GM21737 (cell line): ENCODE measurements around the gene RAD51B.
"Not testable (repeated sequence)": the region's sequence is repeated elsewhere in the genome, so short reads cannot be mapped to it uniquely, and the experiment has no call there.

Experiments
- ATAC-seq: cut with Tn5 transposase; IDR thresholded peaks from one replicate; pipeline ENCODE4 v1.9.1; 2021; ENCODE audit warnings: mild to moderate bottlenecking, moderate library complexity; ENCODE audit not compliant: unreplicated experiment

The RAD51B gene

DNA sequence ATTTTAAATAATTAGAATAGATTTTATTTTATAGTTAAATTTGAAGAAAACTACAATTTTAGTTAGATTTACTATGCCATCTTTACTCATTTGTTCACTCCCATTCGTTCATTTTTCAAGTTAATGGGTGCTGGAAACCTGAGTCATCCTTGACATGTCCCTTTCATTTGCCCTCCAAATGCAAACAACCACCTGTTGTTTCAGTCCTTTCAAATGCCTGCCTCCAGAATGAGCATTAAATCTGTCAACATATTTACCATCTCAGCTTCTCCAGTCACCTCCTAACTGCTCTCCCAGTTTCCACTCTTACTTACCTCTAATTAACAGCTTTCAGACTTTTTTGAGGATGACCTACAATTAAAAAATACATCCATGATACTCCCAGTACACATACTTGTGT lies 375.5 kb downstream of the RAD51B start:
- ATAC-seq: no peak

DNA sequence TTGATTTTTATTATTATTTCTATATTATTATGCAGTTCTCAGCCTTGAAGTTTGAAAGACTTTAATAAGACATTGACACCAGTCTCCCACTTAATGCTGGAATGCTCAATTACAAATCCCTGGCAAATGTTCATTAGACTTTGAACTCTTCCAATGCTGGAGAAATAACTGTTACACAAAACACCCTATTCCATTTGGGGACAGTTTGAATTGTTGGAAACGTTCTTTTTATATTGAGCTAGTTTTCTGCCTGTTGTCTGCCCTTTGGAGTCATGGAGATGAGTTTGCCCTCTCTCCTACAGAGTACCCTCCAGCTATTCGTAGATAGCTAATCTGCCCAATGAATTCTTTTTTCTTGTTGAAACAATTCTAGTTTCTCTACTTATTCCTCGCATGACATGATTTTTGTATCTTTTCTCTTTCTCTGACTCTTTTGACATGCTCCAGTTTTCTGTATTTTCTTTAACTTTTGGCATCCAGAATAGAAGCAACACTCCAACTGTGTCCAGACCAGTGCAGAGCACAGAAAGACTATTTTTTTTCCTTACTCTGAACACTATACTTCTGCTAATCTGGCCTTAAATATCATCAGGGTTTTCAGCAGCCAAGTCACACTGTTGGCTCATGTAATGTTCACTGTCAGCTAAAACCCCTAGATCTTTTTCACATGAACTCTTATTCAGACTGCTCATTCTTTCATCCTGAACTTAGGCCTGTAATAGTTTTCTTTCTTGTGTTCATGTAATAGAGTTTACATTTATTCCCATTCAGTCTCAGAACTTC lies 379.3 kb downstream of the RAD51B start:
- no peak for ATAC-seq

DNA sequence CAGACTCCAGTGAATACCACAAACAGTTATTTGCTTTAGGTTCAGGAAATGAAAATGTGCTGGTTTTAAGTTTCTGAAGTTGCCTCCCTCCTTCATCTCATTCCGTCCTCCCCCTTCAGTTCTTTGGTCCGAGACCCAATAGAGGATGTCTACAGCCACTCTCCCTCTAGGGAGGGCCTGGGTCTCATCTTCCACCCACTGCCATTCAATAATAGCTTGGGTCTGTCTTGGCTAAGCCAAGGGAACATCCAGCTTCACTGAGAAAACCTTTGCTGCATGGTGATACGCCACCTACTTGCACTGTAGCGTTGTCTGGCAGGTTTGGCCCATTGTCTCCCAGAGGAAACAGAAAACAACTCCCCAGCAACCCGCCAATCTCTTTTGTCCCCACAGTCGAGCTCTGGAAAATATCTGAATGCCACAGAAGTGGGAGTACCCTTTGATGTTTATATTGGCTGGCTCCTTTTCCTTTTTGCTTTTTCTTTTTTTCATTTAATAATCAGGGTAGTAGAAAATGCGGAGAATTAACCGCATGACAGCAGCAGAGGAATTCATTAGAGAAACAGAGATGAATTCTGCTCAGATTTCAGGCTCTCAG lies 380.1 kb downstream of the RAD51B start:
- ATAC-seq: no peak

- no peak for ATAC-seq
Measured at GRCh38 chr14:68203871-68204270, 384.3 kb downstream of the RAD51B start.

DNA sequence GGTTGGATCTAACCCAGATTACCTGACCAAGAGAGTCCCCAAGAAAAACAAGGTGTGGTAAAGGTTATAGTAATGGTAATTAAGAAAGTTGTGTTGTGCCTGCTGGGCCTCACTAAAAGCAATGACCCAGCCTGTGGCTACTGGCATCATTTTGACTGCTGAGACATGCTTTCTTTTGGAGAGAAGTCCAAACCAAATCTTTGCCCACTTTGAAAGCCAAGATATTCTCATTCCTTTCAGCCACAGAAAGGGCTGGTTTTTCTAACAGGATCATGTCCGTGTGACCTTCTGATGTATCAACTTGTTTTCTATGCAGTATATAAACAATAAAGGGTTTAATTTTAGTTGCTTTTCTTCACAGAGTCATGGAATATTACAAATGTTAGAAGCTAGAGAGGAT lies 388.6 kb downstream of the RAD51B start:
- no peak for ATAC-seq

DNA sequence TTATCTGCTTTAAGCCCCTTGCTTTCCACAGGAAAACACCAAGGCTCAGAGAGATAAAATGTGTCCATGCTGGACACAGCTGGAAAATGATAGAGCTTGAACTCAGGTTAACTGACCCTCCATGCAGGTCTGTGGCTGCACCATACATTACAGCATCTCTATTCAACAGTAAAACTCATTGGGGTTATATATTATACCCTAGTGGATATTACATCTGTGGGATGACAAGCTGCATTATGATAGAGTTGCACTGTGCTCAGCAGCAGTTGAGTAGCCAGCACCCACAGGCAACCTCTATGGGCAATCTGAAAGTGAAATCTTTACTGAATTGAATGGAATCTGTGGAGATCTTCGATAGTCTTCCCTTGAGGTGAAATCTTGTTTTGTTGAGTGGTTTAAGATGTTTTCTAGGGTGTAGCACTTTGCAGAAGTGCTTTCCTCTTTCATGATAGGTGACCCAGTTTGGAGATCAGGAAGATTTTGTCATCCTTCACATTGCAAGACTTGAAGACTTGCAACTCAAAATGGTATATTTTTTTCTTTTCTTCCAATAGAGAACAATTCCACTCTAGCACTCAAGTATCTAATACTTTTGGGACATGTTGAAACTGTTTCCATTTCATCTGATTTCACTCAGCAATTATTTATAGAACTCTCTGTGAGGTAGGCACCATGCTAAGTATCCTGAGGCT lies 389.2 kb downstream of the RAD51B start:
- ATAC-seq: no peak

- ATAC-seq: peak; percentile 88
Measured at GRCh38 chr14:68210729-68211299, 391.2 kb downstream of the RAD51B start.

DNA sequence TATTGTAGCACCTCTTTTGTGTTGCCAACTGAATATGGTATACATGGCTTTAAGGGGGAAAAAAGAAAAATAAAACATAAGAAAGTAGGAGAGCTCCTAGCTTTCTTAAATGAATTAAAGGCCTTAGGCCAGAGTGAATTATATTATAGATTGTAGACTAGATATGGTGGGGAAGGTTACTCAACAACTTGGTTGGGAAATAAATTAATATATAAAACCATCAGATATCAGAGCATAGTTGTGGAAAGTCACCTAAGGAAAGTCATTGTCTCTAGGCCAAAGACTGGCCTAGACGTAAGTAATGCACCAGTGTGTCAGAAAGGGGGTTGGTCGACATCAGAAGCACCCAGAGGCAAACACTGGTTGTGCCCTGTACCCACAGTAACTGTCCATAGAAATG lies 391.8 kb downstream of the RAD51B start:
- ATAC-seq: no peak

GRCh38 chr14:68211886-68212285 lies 392.3 kb downstream of the RAD51B start:
- ATAC-seq: no peak

GRCh38 chr14:68212361-68212760 lies 392.8 kb downstream of the RAD51B start:
- ATAC-seq: no peak

- ATAC-seq: no peak
Measured at GRCh38 chr14:68214431-68214830, 394.9 kb downstream of the RAD51B start.

- ATAC-seq: no peak
Measured at GRCh38 chr14:68215629-68216028, 396.1 kb downstream of the RAD51B start.

GRCh38 chr14:68216079-68216478 lies 396.5 kb downstream of the RAD51B start:
- ATAC-seq: no peak

- no peak for ATAC-seq
Measured at GRCh38 chr14:68216957-68217356, 397.4 kb downstream of the RAD51B start.

DNA sequence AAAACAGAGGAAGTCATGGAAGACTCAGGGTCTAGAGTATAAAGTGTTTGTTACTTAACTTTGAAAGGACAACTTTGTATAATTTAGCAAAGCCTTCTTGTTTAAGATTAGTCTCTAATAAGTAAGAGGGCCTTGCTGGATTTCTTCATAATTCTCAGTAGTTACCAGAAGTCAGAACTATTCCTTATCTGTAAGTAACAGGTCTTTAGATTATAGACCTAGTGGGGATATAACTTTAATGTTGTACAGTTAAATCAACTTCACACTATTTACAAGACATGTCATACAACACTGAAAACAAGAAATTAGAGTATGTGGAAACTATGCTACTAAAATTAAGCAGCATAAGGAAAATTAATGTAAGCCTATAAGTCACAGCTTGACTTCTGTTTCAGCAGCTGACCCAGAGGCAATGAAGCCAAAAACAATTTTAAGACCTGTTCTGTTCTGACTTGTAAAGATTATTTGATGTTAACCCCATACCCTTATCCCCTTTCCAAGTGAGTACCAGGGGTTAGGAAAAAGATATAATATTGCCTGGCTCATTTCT lies 398.3 kb downstream of the RAD51B start:
- no peak for ATAC-seq

DNA sequence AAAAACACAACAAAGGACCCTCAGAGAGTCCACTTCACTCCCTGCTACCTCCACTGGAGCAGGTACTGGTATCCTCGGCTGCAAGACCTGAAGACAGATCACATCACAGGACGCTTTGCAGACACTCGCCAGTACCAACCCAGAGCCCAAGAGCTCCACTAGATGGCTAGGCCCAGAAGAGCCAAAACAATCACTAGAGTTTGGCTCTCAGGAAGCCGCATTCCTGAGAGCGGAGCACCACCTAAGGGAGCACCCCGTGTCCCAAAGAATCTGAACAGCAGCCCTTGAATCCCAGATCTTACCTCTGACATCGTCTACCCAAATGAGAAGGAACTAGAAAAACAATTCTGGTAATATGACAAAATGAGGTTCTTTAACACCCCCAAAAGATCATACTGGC lies 399.8 kb downstream of the RAD51B start:
- ATAC-seq: no peak

DNA sequence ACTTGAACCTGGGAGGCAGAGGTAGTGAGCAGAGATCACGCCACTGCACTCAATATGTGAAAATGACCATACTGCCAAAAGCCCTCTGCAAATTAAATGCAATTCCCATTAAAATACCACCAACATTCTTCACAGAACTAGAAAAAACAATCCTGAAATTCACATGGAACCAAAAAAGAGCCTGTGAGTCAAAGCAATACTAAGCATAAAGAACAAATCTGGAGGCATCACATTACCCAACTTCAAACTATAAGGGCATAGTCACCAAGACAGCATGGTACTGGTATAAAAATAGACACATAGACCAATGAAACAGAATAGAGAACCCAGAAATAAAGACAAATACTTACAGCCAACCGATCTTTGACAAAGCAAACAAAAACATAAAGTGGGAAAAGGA lies 401.5 kb downstream of the RAD51B start:
- ATAC-seq: not testable (repeated sequence)

- no peak for ATAC-seq
Measured at GRCh38 chr14:68222154-68222553, 402.6 kb downstream of the RAD51B start.

- no peak for ATAC-seq
Measured at GRCh38 chr14:68222726-68223125, 403.1 kb downstream of the RAD51B start.

GRCh38 chr14:68223631-68224030 lies 404.1 kb downstream of the RAD51B start:
- ATAC-seq: no peak

DNA sequence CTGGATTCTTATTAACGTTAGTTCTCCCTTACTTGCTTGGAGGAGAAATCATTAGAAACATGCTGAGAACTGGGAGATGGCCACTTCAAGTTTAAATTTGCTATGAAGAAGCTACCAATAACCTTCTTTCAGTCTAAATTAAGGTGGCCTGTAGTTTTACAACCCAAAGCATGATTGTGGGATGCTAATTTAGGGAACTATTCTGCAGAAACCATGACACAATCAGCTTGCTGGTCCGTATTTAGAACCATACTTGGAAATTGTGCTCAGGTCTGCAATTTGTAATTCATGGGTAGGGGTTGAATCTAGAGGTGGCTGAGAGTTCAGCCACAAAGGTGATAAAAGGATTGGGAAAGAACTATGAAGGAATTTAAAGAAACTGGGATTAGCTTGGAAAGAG lies 405.7 kb downstream of the RAD51B start:
- no peak for ATAC-seq
